Stimulated activated naive CD8-positive, alpha-beta T cell treated with anti-CD3 and anti-CD28 coated beads, Interleukin-15, Interleukin-2, amounts not matched to agents 100 ng/mL and 50 ng/mL, for 24 hours (primary cell): ENCODE data around the gene AKAP1.
"Not testable (repeated sequence)": the region's sequence is repeated elsewhere in the genome, so short reads cannot be mapped to it uniquely, and the experiment has no call there.

Source experiments
- H3K27ac Mint-ChIP-seq: one replicate; pipeline ENCODE4 v1.8.0; 2021; ENCODE audit warnings: mild to moderate bottlenecking, mixed read lengths
- H3K27me3 Mint-ChIP-seq: one replicate; pipeline ENCODE4 v1.8.0; 2021; ENCODE audit warnings: mixed read lengths
- H3K36me3 Mint-ChIP-seq: one replicate; pipeline ENCODE4 v1.8.0; 2021; ENCODE audit warnings: low read depth, mixed read lengths
- H3K4me1 Mint-ChIP-seq: one replicate; pipeline ENCODE4 v1.8.0; 2021; ENCODE audit warnings: low read depth, mixed read lengths
- H3K4me3 Mint-ChIP-seq: one replicate; pipeline ENCODE4 v1.8.0; 2021; ENCODE audit warnings: mild to moderate bottlenecking, mixed read lengths
- H3K9me3 Mint-ChIP-seq: one replicate; pipeline ENCODE4 v1.8.0; 2021; ENCODE audit warnings: mixed read lengths

Gene AKAP1

GRCh38 chr17:57086069-57086930, 1.3 kb downstream of the AKAP1 start:
- no peaks in the 10 kb centered on the region for H3K9me3 Mint-ChIP-seq
- peak overlapping the region; percentile 90 for H3K4me3 Mint-ChIP-seq
- H3K27me3 Mint-ChIP-seq: no peaks in the 10 kb centered on the region
- peaks cover 39% of the 10 kb centered on the region for H3K4me1 Mint-ChIP-seq
- H3K27ac Mint-ChIP-seq: peak overlapping the region; percentile 65
- peaks cover 21% of the 10 kb centered on the region for H3K36me3 Mint-ChIP-seq

- Mint-ChIP-seq H3K27ac (no peak overlapping the region), H3K4me3 (no peak overlapping the region), H3K27me3 (no peaks in the 10 kb centered on the region), H3K36me3 (peaks cover 21% of the 10 kb centered on the region), H3K4me1 (peaks cover 46% of the 10 kb centered on the region), H3K9me3 (no peaks in the 10 kb centered on the region)
Observed at GRCh38 chr17:57088298-57088697, 3.3 kb downstream of the AKAP1 start.

DNA sequence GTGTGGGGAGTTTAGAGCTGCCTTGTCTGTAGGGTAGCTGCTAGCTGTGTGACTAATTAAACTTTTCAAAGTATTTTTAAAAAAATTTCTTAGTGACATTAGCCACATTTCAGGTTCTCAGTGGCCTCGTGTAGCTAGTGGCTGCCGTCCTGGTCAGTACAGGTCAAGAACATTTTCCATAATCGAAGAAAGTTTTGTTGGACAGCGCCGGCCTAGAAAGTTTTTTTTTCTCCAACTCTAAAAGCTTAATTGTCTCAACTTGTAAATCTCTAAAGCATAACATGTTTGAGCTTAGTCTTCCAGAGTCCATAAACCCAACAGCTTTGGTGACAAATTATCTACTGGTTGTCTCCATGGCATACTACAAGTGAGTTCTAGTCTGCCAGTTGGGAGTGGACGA, 4.3 kb downstream of the AKAP1 start:
- no peaks in the 10 kb centered on the region for H3K27me3 Mint-ChIP-seq
- H3K9me3 Mint-ChIP-seq: no peaks in the 10 kb centered on the region
- H3K4me3 Mint-ChIP-seq: no peak overlapping the region
- H3K4me1 Mint-ChIP-seq: peaks cover 43% of the 10 kb centered on the region
- H3K36me3 Mint-ChIP-seq: peaks cover 21% of the 10 kb centered on the region
- H3K27ac Mint-ChIP-seq: no peak overlapping the region

GRCh38 chr17:57090560-57091185, 5.6 kb downstream of the AKAP1 start:
- Mint-ChIP-seq H3K9me3 (no peaks in the 10 kb centered on the region), H3K36me3 (peaks cover 25% of the 10 kb centered on the region), H3K4me1 (peaks cover 41% of the 10 kb centered on the region), H3K27ac (no peak overlapping the region), H3K4me3 (no peak overlapping the region), H3K27me3 (no peaks in the 10 kb centered on the region)

GRCh38 chr17:57091186-57091618, 6.2 kb downstream of the AKAP1 start:
- Mint-ChIP-seq H3K9me3 (no peaks in the 10 kb centered on the region), H3K4me3 (no peak overlapping the region), H3K4me1 (peaks cover 41% of the 10 kb centered on the region), H3K36me3 (peaks cover 25% of the 10 kb centered on the region), H3K27ac (no peak overlapping the region), H3K27me3 (no peaks in the 10 kb centered on the region)

- Mint-ChIP-seq H3K4me3 (no peak overlapping the region), H3K4me1 (peaks cover 33% of the 10 kb centered on the region)
Observed at GRCh38 chr17:57092171-57092570, 7.1 kb downstream of the AKAP1 start.

DNA sequence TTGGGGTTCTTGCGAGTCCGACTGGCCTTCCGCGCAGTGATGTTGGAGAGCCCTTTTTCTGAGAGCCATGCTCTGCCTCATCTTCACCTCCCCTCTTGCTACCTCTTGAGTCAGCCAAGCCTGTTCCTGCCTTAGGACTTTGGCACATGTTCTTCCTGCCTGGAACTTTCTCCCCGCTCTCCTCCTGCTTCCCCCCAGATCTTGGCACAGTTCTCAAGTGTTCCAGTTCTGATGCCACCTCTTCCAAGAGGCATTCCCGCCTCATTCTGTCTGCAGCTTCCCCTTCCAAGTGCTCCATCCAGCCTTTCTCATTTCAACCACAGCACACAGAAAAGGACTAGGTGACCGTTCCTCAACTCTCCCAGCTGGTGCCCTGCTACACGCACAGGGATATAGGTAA, 7.7 kb downstream of the AKAP1 start:
- Mint-ChIP-seq H3K4me1 (peaks cover 27% of the 10 kb centered on the region), H3K27ac (no peak overlapping the region), H3K9me3 (no peaks in the 10 kb centered on the region), H3K27me3 (no peaks in the 10 kb centered on the region), H3K4me3 (no peak overlapping the region), H3K36me3 (peaks cover 16% of the 10 kb centered on the region)

More at GRCh38 chr17:57092171-57092570, 7.1 kb downstream of the AKAP1 start:
- Mint-ChIP-seq H3K27ac (no peak overlapping the region), H3K36me3 (peaks cover 19% of the 10 kb centered on the region), H3K9me3 (no peaks in the 10 kb centered on the region), H3K27me3 (no peaks in the 10 kb centered on the region)

- H3K27ac Mint-ChIP-seq: no peak overlapping the region
- H3K4me1 Mint-ChIP-seq: peaks cover 25% of the 10 kb centered on the region
- H3K36me3 Mint-ChIP-seq: peaks cover 9% of the 10 kb centered on the region
- no peaks in the 10 kb centered on the region for H3K27me3 Mint-ChIP-seq
- H3K9me3 Mint-ChIP-seq: no peaks in the 10 kb centered on the region
- H3K4me3 Mint-ChIP-seq: no peak overlapping the region
Observed at GRCh38 chr17:57096472-57097202, 11.6 kb downstream of the AKAP1 start.

DNA sequence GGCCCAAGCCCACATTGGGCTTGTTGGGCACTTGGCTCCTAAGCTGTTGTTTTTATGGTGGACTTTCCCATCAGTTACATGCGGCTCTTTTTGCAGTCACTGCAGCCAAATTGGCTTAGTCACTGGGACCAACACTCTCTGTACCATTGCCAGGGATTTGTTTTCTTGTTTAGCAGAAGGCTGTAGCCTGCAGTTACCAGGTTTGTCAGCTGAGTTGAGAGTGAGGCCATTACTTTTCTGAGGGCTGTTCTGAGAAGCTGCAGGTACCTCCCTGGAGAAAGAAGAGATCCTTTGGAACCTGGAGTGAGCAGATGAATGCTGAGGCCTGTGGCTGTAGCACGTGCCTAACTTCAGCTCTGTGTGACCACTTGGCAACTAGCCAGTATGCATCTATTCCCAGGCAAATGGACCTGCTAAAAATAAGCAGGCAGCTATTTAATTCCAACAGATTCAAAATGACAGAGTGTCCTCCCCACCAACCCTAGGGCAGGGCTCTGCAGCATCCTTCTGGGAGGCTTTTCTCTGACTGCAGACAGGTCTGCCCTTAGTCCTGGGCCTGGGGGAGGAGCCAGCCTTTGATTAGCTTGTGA, 12.9 kb downstream of the AKAP1 start:
- Mint-ChIP-seq H3K9me3 (no peaks in the 10 kb centered on the region), H3K36me3 (peaks cover 12% of the 10 kb centered on the region), H3K27me3 (no peaks in the 10 kb centered on the region), H3K4me1 (peaks cover 23% of the 10 kb centered on the region), H3K4me3 (no peak overlapping the region), H3K27ac (no peak overlapping the region)

DNA sequence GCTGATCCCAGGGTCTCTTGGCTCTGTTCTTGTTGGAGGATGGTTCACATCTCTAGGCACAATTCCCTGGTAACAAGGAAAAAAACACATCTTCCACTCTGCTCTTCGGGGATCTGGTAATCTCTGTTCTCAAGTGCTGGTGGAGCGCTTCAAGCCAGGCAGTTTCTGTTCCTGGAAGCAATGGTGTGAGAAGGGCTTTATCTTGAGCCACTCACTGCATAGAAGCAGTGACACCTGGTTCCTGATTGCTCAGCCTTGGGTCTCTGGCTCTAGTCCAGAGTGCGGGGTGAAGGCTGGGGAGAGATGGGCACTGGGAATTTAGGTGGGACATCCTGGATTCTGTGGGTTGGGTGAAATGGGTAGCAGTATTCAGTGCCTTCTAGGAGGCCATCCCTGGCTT, 14.1 kb downstream of the AKAP1 start:
- Mint-ChIP-seq H3K9me3 (no peaks in the 10 kb centered on the region), H3K4me3 (no peak overlapping the region), H3K36me3 (peaks cover 12% of the 10 kb centered on the region), H3K27me3 (no peaks in the 10 kb centered on the region), H3K27ac (no peak overlapping the region), H3K4me1 (peaks cover 21% of the 10 kb centered on the region)

DNA sequence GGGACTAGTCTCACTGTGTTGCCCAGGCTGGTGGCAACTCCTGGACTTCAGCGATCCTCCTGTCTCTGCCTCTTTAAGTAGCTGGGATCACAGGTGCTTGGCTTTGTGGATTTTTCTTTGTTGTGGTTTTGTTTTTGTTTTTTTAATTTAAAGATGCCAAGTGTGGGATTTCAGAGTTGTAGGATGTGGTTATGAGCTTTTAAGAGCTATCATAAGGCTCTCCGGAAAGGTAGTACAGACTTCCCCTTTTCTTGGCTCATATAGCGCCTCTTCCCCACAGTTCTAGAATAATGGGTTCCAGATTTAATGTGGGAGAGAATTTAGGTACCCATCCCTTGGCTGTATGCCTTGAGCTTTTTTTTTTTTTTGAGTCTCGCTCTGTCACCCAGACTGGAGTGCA, 17.1 kb downstream of the AKAP1 start:
- Mint-ChIP-seq H3K9me3 (no peaks in the 10 kb centered on the region), H3K36me3 (peaks cover 14% of the 10 kb centered on the region), H3K27me3 (no peaks in the 10 kb centered on the region), H3K4me1 (peaks cover 21% of the 10 kb centered on the region), H3K27ac (no peak overlapping the region), H3K4me3 (no peak overlapping the region)

DNA sequence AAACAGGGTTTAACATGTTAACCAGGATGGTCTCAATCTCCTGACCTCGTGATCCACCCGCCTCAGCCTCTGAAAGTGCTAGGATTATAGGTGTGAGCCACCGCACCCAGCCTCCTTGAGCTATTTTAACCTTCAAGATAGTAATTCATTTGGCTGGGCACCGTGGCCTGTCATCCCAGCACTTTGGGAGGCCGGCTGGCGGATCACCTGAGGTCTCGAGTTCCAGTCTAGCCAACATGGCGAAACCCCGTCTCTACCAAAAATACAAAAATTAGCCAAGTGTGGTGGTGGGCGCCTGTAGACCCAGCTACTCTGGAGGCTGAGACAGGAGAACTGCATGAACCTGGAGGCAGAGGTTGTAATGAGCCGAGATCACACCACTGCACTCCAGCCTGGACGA, 17.6 kb downstream of the AKAP1 start:
- not testable (repeated sequence) for H3K27me3 Mint-ChIP-seq, H3K4me3 Mint-ChIP-seq, H3K27ac Mint-ChIP-seq, H3K9me3 Mint-ChIP-seq
- H3K4me1 Mint-ChIP-seq: peaks cover 21% of the 10 kb centered on the region
- H3K36me3 Mint-ChIP-seq: peaks cover 14% of the 10 kb centered on the region

- Mint-ChIP-seq H3K4me1 (peaks cover 10% of the 10 kb centered on the region), H3K36me3 (peaks cover 10% of the 10 kb centered on the region), H3K9me3 (no peaks in the 10 kb centered on the region), H3K27ac (no peak overlapping the region), H3K4me3 (no peak overlapping the region), H3K27me3 (no peaks in the 10 kb centered on the region)
Observed at GRCh38 chr17:57104461-57105175, 19.6 kb downstream of the AKAP1 start.

DNA sequence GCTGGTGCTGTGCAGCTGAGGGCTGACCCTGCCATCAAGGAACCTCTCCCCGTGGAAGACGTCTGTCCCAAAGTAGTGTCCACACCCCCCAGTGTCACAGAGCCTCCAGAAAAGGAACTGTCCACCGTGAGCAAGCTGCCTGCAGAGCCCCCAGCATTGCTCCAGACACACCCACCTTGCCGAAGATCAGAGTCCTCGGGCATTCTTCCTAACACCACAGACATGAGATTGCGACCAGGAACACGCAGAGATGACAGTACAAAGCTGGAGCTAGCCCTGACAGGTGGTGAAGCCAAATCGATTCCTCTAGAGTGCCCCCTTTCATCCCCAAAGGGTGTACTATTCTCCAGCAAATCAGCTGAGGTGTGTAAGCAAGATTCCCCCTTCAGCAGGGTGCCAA, 20.5 kb downstream of the AKAP1 start:
- no peaks in the 10 kb centered on the region for H3K9me3 Mint-ChIP-seq
- peaks cover 9% of the 10 kb centered on the region for H3K4me1 Mint-ChIP-seq
- no peak overlapping the region for H3K4me3 Mint-ChIP-seq
- peaks cover 14% of the 10 kb centered on the region for H3K36me3 Mint-ChIP-seq
- H3K27ac Mint-ChIP-seq: no peak overlapping the region
- H3K27me3 Mint-ChIP-seq: no peaks in the 10 kb centered on the region
